Measurements from ENCODE around the gene CAMK4.
"Not testable (repeated sequence)": the region's sequence is repeated elsewhere in the genome, so short reads cannot be mapped to it uniquely, and the experiment has no call there.

CAMK4 gene

DNA sequence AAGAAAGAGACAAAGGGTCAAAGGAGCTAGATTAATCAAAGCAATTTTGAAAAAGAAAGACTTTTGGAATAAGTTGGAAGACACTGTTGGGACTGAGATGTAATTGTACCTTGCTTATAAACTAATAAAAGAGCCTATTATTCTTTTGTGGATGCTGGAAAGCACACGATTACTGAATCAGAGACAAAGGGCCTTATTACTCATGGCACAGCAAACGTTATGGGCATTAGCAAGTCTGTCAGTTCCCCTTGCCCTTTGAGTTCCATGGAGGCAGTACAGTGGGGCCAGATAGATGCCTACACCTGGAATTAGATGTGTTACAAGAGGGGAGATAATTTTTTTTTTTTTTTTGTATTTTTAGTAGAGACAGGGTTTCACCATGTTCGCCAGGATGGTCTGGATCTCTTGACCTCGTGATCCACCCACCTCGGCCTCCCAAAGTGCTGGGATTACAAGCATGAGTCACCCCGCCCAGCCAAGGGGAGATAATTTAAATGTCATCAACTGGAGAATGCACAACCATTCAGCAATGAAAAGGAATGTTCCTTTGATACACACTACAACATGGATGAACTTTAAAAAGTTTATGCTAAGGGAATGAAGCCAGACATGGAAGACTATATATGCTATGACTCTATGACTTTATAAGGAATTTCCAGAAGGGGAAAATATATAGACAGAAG is 159.2 kb downstream of the CAMK4 start:
- no peak for DNase-seq (ENCODE audit: low spot score)

DNA sequence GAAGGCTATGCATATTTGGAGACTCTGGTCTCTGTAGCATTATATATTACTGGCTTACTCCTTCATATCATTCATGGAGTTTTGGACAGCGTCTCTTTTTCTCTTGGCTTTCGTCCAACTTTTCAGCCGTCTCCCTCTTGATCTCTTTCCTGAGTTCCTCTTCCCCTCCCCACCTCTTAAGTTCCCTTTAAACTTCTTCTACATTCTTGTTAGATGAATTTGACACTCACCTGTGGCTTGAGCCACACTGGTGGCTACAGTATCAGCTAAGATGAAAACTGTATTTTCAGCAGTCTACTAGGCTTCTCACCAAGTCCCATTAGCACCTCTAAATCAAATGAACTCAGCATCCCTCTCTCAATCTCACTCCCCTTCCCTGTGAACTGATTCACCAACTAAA is 160.0 kb downstream of the CAMK4 start:
- no peak for DNase-seq (ENCODE audit: low spot score)

GRCh38 chr5:111385051-111385450 is 160.9 kb downstream of the CAMK4 start:
- DNase-seq (ENCODE audit: low spot score), result no peak

DNA sequence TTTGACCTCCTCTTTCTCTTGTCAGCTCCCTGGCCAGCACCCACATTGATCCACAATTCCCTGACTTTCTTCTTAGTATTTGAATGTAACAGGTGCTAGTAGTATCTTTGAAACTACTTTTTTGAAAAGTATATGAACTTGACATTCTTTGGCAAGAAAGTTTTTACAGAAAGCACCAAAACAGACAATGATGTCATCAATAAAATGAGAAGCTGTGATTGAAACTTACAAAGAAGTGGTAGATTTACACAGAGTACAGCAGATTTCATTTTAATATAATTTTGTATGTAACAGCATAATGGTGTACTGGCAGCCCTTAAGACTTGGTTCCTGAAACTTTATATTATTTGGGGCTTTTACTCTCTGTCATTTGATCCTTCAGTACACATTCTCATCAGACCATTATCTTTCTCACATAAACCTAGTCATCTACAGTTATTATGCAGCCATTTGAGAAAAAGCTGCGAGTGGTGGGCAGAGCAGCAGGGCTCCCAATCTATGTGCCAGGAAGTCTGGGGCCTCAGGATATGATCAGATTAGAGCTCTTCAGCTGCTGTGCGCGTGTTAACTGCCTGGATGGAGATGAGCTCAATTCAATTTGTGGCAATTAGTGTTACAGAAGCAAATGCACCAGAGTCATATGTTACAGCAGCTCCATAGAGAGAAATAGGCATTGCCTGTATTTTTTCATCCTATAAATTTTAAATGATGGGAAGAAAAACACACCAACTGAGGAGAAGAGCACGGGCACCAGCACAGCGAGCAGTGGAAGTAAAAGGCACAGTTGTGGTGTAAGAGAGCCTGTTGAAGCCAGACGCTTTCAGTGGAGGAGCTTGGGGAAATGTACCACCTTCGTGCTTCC is 162.0 kb downstream of the CAMK4 start:
- DNase-seq (ENCODE audit: low spot score), result no peak

DNA sequence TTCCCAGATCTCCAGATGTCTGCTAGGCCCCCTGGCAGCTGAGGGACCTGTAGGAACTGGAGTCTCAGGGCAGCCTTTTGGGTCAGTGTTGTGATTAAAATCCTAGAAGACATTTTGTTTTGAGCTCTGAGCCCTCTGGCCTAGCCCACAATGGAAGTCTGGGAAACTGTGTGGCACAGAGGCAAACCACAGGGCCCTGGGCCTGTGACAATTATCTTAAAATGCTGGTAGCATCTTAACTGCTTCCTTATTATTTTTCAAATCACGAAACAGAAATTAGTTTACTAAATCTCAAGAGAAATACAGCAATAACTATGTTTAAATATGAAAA is 162.6 kb downstream of the CAMK4 start:
- DNase-seq (ENCODE audit: low spot score), result no peak

GRCh38 chr5:111387361-111387760 is 163.2 kb downstream of the CAMK4 start:
- DNase-seq (ENCODE audit: low spot score), result no peak

- DNase-seq (ENCODE audit: low spot score), result no peak
Measured at GRCh38 chr5:111389390-111390082, 165.4 kb downstream of the CAMK4 start.

GRCh38 chr5:111392181-111392580 is 168.0 kb downstream of the CAMK4 start:
- DNase-seq (ENCODE audit: low spot score), result no peak

DNA sequence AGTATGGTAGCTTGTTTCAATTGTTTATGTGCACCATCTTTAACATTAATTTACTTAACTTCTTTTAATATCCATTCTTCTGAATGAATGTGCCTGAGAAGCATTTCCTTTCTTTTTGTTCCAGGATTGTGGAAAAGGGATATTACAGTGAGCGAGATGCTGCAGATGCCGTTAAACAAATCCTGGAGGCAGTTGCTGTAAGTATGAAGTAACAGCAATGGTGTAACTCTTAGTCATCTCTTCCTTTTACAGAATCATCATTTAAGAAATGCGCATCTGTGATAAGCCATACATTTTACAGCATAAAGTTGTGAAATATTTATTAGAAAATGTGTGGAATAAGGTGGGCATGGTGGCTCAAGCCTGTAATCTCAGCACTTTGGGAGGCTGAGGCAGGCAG is 170.4 kb downstream of the CAMK4 start:
- DNase-seq (ENCODE audit: low spot score), result no peak

- DNase-seq (ENCODE audit: low spot score), result no peak
Measured at GRCh38 chr5:111398013-111398412, 173.8 kb downstream of the CAMK4 start.

DNA sequence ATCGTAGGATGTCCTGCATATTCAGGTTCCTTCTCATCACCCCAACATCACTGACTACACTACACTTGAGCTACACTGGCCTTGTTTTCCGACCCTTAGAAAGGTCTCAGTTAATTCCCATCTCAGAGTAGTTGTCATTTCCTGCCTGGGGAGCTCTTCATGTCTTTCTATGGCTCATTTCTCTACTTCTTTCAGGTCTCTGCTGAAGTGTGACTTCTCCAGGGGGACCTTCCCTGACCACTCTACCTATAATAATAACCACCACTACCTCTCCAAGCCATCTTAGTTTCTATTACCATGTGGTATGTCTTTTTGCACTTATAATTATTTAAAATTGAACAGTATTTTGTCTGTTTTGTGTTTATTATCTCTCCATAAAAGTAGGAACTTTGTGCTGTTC is 174.9 kb downstream of the CAMK4 start:
- no peak for DNase-seq (ENCODE audit: low spot score)

GRCh38 chr5:111401906-111402305 is 177.7 kb downstream of the CAMK4 start:
- DNase-seq (ENCODE audit: low spot score), result no peak

- DNase-seq (ENCODE audit: low spot score), result no peak
Measured at GRCh38 chr5:111404270-111404769, 180.1 kb downstream of the CAMK4 start.

DNA sequence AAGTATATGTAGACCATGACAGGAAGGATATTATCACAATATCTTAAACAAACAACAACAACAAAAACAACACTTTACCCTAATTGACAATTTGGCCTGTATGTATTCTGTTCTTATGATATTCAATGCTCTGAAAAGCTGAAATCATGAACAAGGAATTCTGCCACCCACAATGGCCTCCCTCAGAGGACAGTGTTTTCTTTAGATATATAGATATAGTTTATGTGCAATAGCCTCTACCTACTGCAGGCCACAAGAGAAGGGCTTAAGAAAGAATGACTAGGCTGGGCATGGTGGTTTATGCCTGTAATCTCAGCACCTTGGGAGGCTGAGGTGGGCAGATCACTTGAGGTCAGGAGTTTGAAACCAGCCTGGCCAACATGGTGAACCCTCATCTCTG is 183.4 kb downstream of the CAMK4 start:
- DNase-seq (ENCODE audit: low spot score), result no peak

DNA sequence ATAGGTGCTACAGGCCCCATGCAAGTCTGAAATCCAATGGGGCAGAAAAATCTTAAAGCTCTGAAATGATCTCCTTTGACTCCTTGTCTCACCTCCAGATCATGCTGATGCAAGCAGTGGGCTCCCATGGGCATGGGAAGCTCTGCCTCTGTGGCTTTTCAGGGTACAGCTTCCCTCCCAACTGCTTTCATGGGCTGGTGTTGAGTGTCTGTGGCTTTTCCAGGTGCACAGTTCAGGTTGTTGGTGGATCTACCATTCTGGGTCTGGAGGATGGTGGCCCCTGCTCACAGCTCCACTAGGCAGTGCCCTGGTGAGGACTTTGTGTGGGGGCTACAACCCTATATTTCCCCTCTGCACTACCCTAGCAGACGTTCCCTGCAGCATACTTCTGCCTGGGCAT is 184.6 kb downstream of the CAMK4 start:
- DNase-seq (ENCODE audit: low spot score), result no peak

DNA sequence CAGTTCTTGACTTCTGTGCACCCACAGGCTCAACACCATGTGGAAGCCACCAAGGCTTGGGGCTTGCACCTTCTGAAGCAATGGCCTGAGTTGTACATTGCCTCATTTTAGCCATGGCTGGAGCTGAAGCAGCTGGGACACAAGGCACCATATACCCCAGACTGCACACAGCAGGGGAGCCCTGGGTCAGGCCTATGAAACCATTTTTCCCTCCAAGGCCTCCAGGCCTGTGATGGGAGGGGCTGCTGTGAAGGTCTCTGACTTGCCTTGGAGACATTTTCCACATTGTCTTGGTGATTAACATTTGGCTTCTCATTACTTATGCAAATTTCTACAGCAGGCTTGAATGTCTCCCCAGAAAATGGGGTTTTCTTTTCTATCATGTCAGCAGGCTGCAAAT is 185.1 kb downstream of the CAMK4 start:
- not testable (repeated sequence) for DNase-seq (ENCODE audit: low spot score)

DNA sequence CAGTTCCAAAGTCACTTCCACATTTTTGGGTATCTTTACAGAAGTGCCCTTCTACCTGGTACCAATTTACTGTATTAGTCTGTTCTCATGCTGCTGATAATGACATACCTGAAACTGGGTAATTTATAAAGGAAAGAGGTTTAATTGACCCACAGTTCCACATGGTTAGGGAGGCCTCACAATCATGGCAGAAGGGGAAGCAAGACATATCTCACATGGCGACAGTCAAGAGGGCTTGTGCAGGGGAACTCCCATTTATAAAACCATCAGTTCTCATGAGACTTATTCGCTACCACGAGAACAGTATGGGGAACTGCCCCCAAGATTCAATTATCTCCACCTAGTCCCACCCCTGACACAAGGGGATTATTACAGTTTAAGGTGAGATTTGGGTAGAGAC is 185.9 kb downstream of the CAMK4 start:
- not testable (repeated sequence) for DNase-seq (ENCODE audit: low spot score)

GRCh38 chr5:111411301-111411700 is 187.1 kb downstream of the CAMK4 start:
- DNase-seq (ENCODE audit: low spot score), result no peak

DNA sequence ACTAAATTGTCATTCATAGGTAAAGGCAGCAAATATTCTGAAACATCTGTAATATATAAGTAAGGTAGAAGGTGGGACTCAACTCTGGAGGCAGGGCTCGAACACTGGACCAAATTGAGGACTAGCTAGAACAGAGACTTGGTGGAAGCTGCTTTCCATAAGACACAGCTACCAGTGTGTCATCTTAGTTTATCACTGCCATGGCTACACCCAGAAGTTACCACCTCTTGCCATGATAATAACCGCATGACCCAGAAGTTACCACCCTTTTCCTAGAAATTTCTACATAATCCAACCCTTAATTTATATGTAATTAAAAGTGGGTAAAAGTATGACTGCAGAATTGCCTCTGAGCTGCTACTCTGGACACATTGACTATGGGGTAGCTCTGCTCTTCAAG is 188.4 kb downstream of the CAMK4 start:
- no peak for DNase-seq (ENCODE audit: low spot score)

- no peak for DNase-seq (ENCODE audit: low spot score)
Measured at GRCh38 chr5:111415053-111415452, 190.9 kb downstream of the CAMK4 start.

- no peak for DNase-seq (ENCODE audit: low spot score)
Measured at GRCh38 chr5:111422245-111422644, 198.1 kb downstream of the CAMK4 start.

GRCh38 chr5:111422747-111423720 is 198.8 kb downstream of the CAMK4 start:
- DNase-seq (ENCODE audit: low spot score), result no peak

Data from iPS-NIHi11 (cell line).